Spleen (tissue), 7 donors: ENCODE data around the gene INPP4B.

Experiments used
- CTCF ChIP-seq, 11 experiments: fragments of 200-600 bp in 7 of 11; fragments of 450-650 bp in 4 of 11; sonication (generic) in 4 of 11; IDR thresholded peaks in 8 of 11; conservative IDR thresholded peaks in 3 of 11; 1 replicate in 7 of 11; 2 replicates in 4 of 11; pipeline versions ENCODE4 v1.4.0 to v1.8.0; 2016 to 2021; ENCODE audit warnings: antibody characterized with exemption in 11 of 11, inconsistent platforms in 4 of 11, mild to moderate bottlenecking in 1 of 11
- POLR2A ChIP-seq, 3 donors: fragments of 450-650 bp; IDR thresholded peaks; one replicate each; pipeline ENCODE4 v1.5.1; 2017; ENCODE audit warnings: antibody characterized with exemption in 3 of 3, mild to moderate bottlenecking in 1 of 3
- POLR2AphosphoS5 ChIP-seq, 3 donors: sonication (generic); formaldehyde crosslinking; IDR thresholded peaks; one replicate each; pipeline ENCODE4 v1.5.1; 2017; ENCODE audit warnings: antibody characterized with exemption in 3 of 3
- donor health status: DM: no; HTN: no; CAD: no; lungs with moderate emphysema.
- donor health status: DM: no; HTN: no; CAD: no.
- donor health status: DM: no; HTN: no; CAD: no.

- no peak for TF ChIP-seq POLR2AphosphoS5 (IDR thresholded peaks at IDR 0.05)
- TF ChIP-seq CTCF (IDR thresholded peaks at IDR 0.05 in 8 of 11, conservative IDR thresholded peaks at IDR 0.05 in 3 of 11): no peak
- no peak for TF ChIP-seq POLR2A (IDR thresholded peaks at IDR 0.05)
These were observed 462.7 kb downstream of the INPP4B start for GRCh38 chr4:142383354-142383753.
